GM12873 (cell line): Measurements from ENCODE around the gene LEP.

Source experiments
- CTCF ChIP-seq: IDR thresholded peaks from 2 replicates; pipeline ENCODE4 v1.5.1; 2012; ENCODE audit warnings: low read depth, mild to moderate bottlenecking, moderate library complexity, low read length, control low read depth; ENCODE audit not compliant: insufficient read depth; ENCODE audit errors: missing control alignments

Gene LEP

GRCh38 chr7:128235471-128235870 is 5.6 kb upstream of the LEP start:
- TF ChIP-seq CTCF = no peak

GRCh38 chr7:128236924-128237586 is 4.0 kb upstream of the LEP start:
- TF ChIP-seq CTCF = no peak

- no peak for TF ChIP-seq CTCF
These were observed 1.6 kb downstream of the LEP start for GRCh38 chr7:128242661-128243060.

GRCh38 chr7:128243273-128243672 is 2.2 kb downstream of the LEP start:
- no peak for TF ChIP-seq CTCF

- no peak for TF ChIP-seq CTCF
These were observed 3.8 kb downstream of the LEP start for GRCh38 chr7:128244861-128245260.

- TF ChIP-seq CTCF = no peak
These were observed 6.0 kb downstream of the LEP start for GRCh38 chr7:128247108-128247507.

- no peak for TF ChIP-seq CTCF
These were observed 6.6 kb downstream of the LEP start for GRCh38 chr7:128247640-128248194.

GRCh38 chr7:128251337-128251736 is 10.3 kb downstream of the LEP start:
- no peak for TF ChIP-seq CTCF
